Liver (tissue), 9 donors: ENCODE data around the gene ADAMTS2. TPM values are rescaled to one million over a fixed set of nuclear protein-coding genes. Genes with fewer than 3 reads are reported as not detected.

Experiments used
- DNase-seq: peaks from one replicate; pipeline ENCODE4 v3.0.0-alpha.2; 2017; ENCODE audit warnings: low spot score
- H3K27ac ChIP-seq, 2 donors: one replicate each; pipeline ENCODE4 v1.7.0; 2013; ENCODE audit warnings: inconsistent platforms in 2 of 2, low read length in 2 of 2, control low read depth in 1 of 2, low read depth in 1 of 2, mild to moderate bottlenecking in 1 of 2
- H3K27me3 ChIP-seq, 4 donors: one replicate each; pipeline versions ENCODE4 v1.6.1 to v1.7.0; 2013; ENCODE audit warnings: low read length in 3 of 4, inconsistent platforms in 1 of 4, mild to moderate bottlenecking in 1 of 4, moderate library complexity in 1 of 4; ENCODE audit not compliant: control insufficient read depth in 4 of 4, insufficient read depth in 4 of 4
- H3K36me3 ChIP-seq, 4 donors: one replicate each; pipeline versions ENCODE4 v1.6.1 to v1.7.0; 2013; ENCODE audit warnings: low read length in 3 of 4, mild to moderate bottlenecking in 3 of 4, low read depth in 1 of 4, moderate library complexity in 1 of 4; ENCODE audit not compliant: control insufficient read depth in 4 of 4, insufficient read depth in 3 of 4
- H3K4me1 ChIP-seq, 4 donors: one replicate each; pipeline versions ENCODE4 v1.6.1 to v1.7.0; 2013; ENCODE audit warnings: low read length in 3 of 4, mild to moderate bottlenecking in 3 of 4, moderate library complexity in 1 of 4; ENCODE audit not compliant: control insufficient read depth in 4 of 4, insufficient read depth in 4 of 4
- H3K4me3 ChIP-seq, 3 donors: one replicate each; pipeline versions ENCODE4 v1.6.1 to v1.7.0; 2013; ENCODE audit warnings: low read length in 3 of 3, control low read depth in 1 of 3, low read depth in 1 of 3, mild to moderate bottlenecking in 1 of 3
- H3K9ac ChIP-seq, 2 donors: one replicate each; pipeline ENCODE4 v1.7.0; 2013; ENCODE audit warnings: low read length in 2 of 2, mild to moderate bottlenecking in 2 of 2, moderate library complexity in 2 of 2, control low read depth in 1 of 2, low read depth in 1 of 2
- H3K9me3 ChIP-seq, 4 donors: one replicate each; pipeline versions ENCODE4 v1.6.1 to v1.7.0; 2013; ENCODE audit warnings: low read length in 3 of 4; ENCODE audit not compliant: control insufficient read depth in 4 of 4
- FOXA2 ChIP-seq: IDR thresholded peaks from 2 replicates; pipeline ENCODE4 v1.6.1; 2016; ENCODE audit warnings: antibody characterized with exemption
- GABPA ChIP-seq, 2 donors: IDR thresholded peaks in 1 of 2; conservative IDR thresholded peaks in 1 of 2; 2 replicates each; pipeline ENCODE4 v1.6.1; 2016; ENCODE audit warnings: antibody characterized with exemption in 2 of 2, mild to moderate bottlenecking in 1 of 2, moderate library complexity in 1 of 2
- HNF4A ChIP-seq, 2 donors: conservative IDR thresholded peaks; 2 replicates each; pipeline ENCODE4 v1.6.1; 2016; ENCODE audit warnings: antibody characterized with exemption in 2 of 2, mild to moderate bottlenecking in 2 of 2
- HNF4G ChIP-seq: IDR thresholded peaks from 2 replicates; pipeline ENCODE4 v1.6.1; 2016; ENCODE audit warnings: antibody characterized with exemption
- JUND ChIP-seq, 2 donors: IDR thresholded peaks; 2 replicates each; pipeline ENCODE4 v1.6.1; 2016; ENCODE audit warnings: antibody characterized with exemption in 2 of 2
- NR2F2 ChIP-seq: IDR thresholded peaks from 2 replicates; pipeline ENCODE4 v1.6.1; 2016; ENCODE audit warnings: antibody characterized with exemption
- RAD21 ChIP-seq, 2 donors: IDR thresholded peaks; 2 replicates each; pipeline ENCODE4 v1.6.1; 2016; ENCODE audit warnings: antibody characterized with exemption in 2 of 2, mild to moderate bottlenecking in 2 of 2
- RXRA ChIP-seq, 2 donors: IDR thresholded peaks; 2 replicates each; pipeline ENCODE4 v1.6.1; 2017 to 2018; ENCODE audit warnings: antibody characterized with exemption in 2 of 2, mild to moderate bottlenecking in 1 of 2
- SP1 ChIP-seq: IDR thresholded peaks from 2 replicates; pipeline ENCODE4 v1.6.1; 2018; ENCODE audit warnings: antibody characterized with exemption, mild to moderate bottlenecking
- YY1 ChIP-seq: IDR thresholded peaks from 2 replicates; pipeline ENCODE4 v1.6.1; 2016; ENCODE audit warnings: antibody characterized with exemption, mild to moderate bottlenecking
- WGBS: extraction: QIAGEN DNeasy Blood & Tissue Kit; methylation state at CpG from one replicate; pipeline ENCODE4 v1.1.7; 2013; 5-methylcytosine and 5-hydroxymethylcytosine counted together
- polyA plus RNA-seq, 2 donors: library from polyadenylated mRNA; stranded (reverse) in 1 of 2; unstranded in 1 of 2; fragments of 200-250 nt in 1 of 2; fragments of >200 nt in 1 of 2; fragmentation: Nextera tagmentation in 1 of 2; extraction: Ambion mirVana in 1 of 2; gene quantifications; one replicate each; pipeline versions ENCODE4 v1.2.1 to v1.2.3, GENCODE V29; 2013 to 2015
- total RNA-seq, 2 donors: library from RNA; depleted of rRNA; stranded (reverse); fragments of >200 nt; gene quantifications; one replicate each; pipeline ENCODE4 v1.2.3, GENCODE V29; 2014
- TF ChIP-seq, protein P1 (sequence below): IDR thresholded peaks from 2 replicates; pipeline ENCODE4 v1.6.1; 2016; ENCODE audit warnings: antibody characterized with exemption
- TF ChIP-seq, protein P2 (sequence below): IDR thresholded peaks from 2 replicates; pipeline ENCODE4 v1.6.1; 2016; ENCODE audit warnings: antibody characterized with exemption
- TF ChIP-seq, protein P3 (sequence below): IDR thresholded peaks from 2 replicates; pipeline ENCODE4 v1.6.1; 2016; ENCODE audit warnings: antibody characterized with exemption
- TF ChIP-seq, protein P4 (sequence below): IDR thresholded peaks from 2 replicates; pipeline ENCODE4 v1.6.1; 2016; ENCODE audit warnings: antibody characterized with exemption, mild to moderate bottlenecking
- TF ChIP-seq, protein P5 (sequence below): fragments of 150-350 bp; IDR thresholded peaks from 2 replicates; pipeline ENCODE4 v1.5.1; 2017; ENCODE audit warnings: improper control_type of control experiment, low read depth, low read length; ENCODE audit not compliant: missing input control
- donor health status: healthy.
- donor health status: healthy.
- donor health status: healthy.
- donor health status: healthy.
- donor health status: healthy.

The ADAMTS2 gene
- total and polyA plus RNA-seq, 4 donors, result 2.7 to 24.3 (median 12.0) TPM

DNA sequence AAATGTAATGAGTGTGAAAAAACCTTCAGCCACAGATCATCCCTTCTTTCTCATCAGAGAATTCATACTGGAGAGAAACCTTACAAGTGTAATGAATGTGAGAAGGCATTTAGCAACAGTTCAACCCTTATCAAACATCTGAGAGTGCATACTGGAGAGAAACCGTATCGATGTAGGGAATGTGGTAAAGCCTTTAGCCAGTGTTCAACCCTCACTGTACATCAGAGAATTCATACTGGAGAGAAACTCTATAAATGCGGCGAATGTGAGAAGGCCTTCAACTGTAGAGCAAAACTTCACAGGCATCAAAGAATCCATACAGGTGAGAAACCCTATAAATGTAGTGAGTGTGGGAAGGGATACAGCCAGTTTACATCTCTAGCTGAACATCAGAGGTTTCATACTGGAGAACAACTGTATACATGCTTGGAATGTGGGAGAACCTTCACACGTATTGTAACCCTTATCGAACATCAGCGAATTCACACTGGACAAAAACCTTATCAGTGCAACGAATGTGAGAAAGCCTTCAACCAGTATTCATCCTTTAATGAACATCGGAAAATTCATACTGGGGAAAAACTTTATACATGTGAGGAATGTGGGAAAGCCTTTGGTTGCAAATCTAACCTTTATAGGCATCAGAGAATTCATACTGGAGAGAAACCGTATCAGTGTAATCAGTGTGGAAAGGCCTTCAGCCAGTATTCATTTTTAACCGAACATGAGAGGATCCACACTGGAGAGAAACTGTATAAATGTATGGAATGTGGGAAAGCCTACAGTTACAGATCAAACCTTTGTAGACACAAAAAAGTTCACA, 265.9 kb downstream of the ADAMTS2 start:
- Histone ChIP-seq H3K27me3 (no peaks in the 10 kb centered on the region), H3K36me3 (peaks cover 7 to 61% (median 46%) of the 10 kb centered on the region in 4 donors), H3K27ac (no peak overlapping the region), H3K4me1 (no peaks in the 10 kb centered on the region), H3K4me3 (peak overlapping the region in 2 of 3 donors; percentile 62 to 63), H3K9ac (no peak overlapping the region), H3K9me3 (peaks cover 52 to 92% (median 79%) of the 10 kb centered on the region in 4 donors)
- no peak for DNase-seq
- WGBS, result 97% methylated on average over 11 of the region's 11 CpGs
- TF ChIP-seq HNF4A (conservative IDR thresholded peaks at IDR 0.05), result no peak
- no peak for TF ChIP-seq SP1
- TF ChIP-seq GABPA (IDR thresholded peaks at IDR 0.05 in 1 of 2, conservative IDR thresholded peaks at IDR 0.05 in 1 of 2), result no peak
- TF ChIP-seq FOXA2, result no peak
- no peak for TF ChIP-seq RAD21 (IDR thresholded peaks at IDR 0.05)
- TF ChIP-seq, protein P1, sequence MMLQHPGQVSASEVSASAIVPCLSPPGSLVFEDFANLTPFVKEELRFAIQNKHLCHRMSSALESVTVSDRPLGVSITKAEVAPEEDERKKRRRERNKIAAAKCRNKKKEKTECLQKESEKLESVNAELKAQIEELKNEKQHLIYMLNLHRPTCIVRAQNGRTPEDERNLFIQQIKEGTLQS, result no peak
- TF ChIP-seq, protein P2, sequence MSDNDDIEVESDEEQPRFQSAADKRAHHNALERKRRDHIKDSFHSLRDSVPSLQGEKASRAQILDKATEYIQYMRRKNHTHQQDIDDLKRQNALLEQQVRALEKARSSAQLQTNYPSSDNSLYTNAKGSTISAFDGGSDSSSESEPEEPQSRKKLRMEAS, result no peak
- TF ChIP-seq, protein P3, sequence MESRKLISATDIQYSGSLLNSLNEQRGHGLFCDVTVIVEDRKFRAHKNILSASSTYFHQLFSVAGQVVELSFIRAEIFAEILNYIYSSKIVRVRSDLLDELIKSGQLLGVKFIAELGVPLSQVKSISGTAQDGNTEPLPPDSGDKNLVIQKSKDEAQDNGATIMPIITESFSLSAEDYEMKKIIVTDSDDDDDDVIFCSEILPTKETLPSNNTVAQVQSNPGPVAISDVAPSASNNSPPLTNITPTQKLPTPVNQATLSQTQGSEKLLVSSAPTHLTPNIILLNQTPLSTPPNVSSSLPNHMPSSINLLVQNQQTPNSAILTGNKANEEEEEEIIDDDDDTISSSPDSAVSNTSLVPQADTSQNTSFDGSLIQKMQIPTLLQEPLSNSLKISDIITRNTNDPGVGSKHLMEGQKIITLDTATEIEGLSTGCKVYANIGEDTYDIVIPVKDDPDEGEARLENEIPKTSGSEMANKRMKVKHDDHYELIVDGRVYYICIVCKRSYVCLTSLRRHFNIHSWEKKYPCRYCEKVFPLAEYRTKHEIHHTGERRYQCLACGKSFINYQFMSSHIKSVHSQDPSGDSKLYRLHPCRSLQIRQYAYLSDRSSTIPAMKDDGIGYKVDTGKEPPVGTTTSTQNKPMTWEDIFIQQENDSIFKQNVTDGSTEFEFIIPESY, result no peak
- TF ChIP-seq NR2F2, result no peak
- TF ChIP-seq JUND (IDR thresholded peaks at IDR 0.05), result no peak
- no peak for TF ChIP-seq RXRA (IDR thresholded peaks at IDR 0.05)

DNA sequence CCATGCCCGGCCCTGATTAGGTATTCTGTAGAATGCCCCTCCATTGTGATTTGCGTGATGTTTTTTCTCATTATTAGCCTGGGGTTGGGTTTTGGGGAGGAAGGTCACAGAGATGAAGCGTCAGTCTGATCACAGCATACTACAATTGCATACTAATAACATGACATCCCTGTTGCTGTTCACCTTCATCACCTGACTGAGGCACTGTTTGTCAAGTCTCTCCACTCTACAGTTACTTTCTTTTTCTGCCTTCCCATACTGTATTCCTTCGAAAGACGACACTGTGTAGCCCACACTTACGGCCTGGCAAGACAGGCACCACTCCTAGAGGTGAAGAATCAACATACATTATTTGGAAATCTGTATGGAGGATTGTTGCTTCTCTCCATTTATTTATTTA, 279.6 kb downstream of the ADAMTS2 start:
- H3K27ac ChIP-seq, result no peak overlapping the region
- DNase-seq, result no peak
- WGBS, result 97% methylated on average over 6 of the region's 6 CpGs

More for the DNA sequence above, 279.6 kb downstream of the ADAMTS2 start:
- H3K9me3 ChIP-seq, result peaks cover 28 to 53% (median 41%) of the 10 kb centered on the region in 4 donors
- no peak overlapping the region for H3K9ac ChIP-seq
- H3K36me3 ChIP-seq, result peaks cover 2 to 42% (median 21%) of the 10 kb centered on the region in 4 donors
- no peaks in the 10 kb centered on the region for H3K27me3 ChIP-seq
- peaks cover 3 to 6% (median 4%) of the 10 kb centered on the region in 4 donors for H3K4me1 ChIP-seq
- no peak for TF ChIP-seq SP1
- no peak for TF ChIP-seq YY1
- TF ChIP-seq FOXA2, result no peak
- TF ChIP-seq, protein P4, sequence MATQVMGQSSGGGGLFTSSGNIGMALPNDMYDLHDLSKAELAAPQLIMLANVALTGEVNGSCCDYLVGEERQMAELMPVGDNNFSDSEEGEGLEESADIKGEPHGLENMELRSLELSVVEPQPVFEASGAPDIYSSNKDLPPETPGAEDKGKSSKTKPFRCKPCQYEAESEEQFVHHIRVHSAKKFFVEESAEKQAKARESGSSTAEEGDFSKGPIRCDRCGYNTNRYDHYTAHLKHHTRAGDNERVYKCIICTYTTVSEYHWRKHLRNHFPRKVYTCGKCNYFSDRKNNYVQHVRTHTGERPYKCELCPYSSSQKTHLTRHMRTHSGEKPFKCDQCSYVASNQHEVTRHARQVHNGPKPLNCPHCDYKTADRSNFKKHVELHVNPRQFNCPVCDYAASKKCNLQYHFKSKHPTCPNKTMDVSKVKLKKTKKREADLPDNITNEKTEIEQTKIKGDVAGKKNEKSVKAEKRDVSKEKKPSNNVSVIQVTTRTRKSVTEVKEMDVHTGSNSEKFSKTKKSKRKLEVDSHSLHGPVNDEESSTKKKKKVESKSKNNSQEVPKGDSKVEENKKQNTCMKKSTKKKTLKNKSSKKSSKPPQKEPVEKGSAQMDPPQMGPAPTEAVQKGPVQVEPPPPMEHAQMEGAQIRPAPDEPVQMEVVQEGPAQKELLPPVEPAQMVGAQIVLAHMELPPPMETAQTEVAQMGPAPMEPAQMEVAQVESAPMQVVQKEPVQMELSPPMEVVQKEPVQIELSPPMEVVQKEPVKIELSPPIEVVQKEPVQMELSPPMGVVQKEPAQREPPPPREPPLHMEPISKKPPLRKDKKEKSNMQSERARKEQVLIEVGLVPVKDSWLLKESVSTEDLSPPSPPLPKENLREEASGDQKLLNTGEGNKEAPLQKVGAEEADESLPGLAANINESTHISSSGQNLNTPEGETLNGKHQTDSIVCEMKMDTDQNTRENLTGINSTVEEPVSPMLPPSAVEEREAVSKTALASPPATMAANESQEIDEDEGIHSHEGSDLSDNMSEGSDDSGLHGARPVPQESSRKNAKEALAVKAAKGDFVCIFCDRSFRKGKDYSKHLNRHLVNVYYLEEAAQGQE, result no peak
- no peak for TF ChIP-seq HNF4G
- TF ChIP-seq, protein P5, sequence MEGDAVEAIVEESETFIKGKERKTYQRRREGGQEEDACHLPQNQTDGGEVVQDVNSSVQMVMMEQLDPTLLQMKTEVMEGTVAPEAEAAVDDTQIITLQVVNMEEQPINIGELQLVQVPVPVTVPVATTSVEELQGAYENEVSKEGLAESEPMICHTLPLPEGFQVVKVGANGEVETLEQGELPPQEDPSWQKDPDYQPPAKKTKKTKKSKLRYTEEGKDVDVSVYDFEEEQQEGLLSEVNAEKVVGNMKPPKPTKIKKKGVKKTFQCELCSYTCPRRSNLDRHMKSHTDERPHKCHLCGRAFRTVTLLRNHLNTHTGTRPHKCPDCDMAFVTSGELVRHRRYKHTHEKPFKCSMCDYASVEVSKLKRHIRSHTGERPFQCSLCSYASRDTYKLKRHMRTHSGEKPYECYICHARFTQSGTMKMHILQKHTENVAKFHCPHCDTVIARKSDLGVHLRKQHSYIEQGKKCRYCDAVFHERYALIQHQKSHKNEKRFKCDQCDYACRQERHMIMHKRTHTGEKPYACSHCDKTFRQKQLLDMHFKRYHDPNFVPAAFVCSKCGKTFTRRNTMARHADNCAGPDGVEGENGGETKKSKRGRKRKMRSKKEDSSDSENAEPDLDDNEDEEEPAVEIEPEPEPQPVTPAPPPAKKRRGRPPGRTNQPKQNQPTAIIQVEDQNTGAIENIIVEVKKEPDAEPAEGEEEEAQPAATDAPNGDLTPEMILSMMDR, result no peak
- TF ChIP-seq RAD21 (IDR thresholded peaks at IDR 0.05), result no peak
- peak overlapping the region in 1 of 3 donors; percentile 27 for H3K4me3 ChIP-seq
